Kidney (tissue), 14 donors: ENCODE data around the gene FASTK. TPM values are rescaled to one million over a fixed set of nuclear protein-coding genes. Genes with fewer than 3 reads are reported as not detected.
A peak's percentile ranks its signal among the peaks of the same experiment; 100 is the strongest.
"Not testable (repeated sequence)": the region's sequence is repeated elsewhere in the genome, so short reads cannot be mapped to it uniquely, and the experiment has no call there.

Source experiments
- DNase-seq, 5 donors: peaks; one replicate each; pipeline ENCODE4 v3.0.0-alpha.2; 2013 to 2020
- FAIRE-seq: peaks from 2 replicates; lab custom pipeline; 2012; peaks lifted over from hg19 to GRCh38; lab: Jason Lieb, UNC
- H3K27ac ChIP-seq, 2 donors: one replicate each; pipeline ENCODE4 v1.7.0; 2013; ENCODE audit warnings: low read depth in 2 of 2, low read length in 2 of 2, inconsistent platforms in 1 of 2
- H3K27me3 ChIP-seq: one replicate; pipeline ENCODE4 v1.7.1; 2013; ENCODE audit warnings: low read length, inconsistent platforms; ENCODE audit not compliant: control insufficient read depth, insufficient read depth
- H3K36me3 ChIP-seq, 3 donors: one replicate each; pipeline versions ENCODE4 v1.7.0 to v1.7.1; 2013; ENCODE audit warnings: low read length in 3 of 3, control low read depth in 1 of 3, inconsistent platforms in 1 of 3; ENCODE audit not compliant: insufficient read depth in 3 of 3, control insufficient read depth in 2 of 3
- H3K4me1 ChIP-seq, 3 donors: one replicate each; pipeline versions ENCODE4 v1.7.0 to v1.7.1; 2013; ENCODE audit warnings: low read length in 3 of 3, inconsistent platforms in 1 of 3, low read depth in 1 of 3; ENCODE audit not compliant: control insufficient read depth in 2 of 3, insufficient read depth in 2 of 3
- H3K4me3 ChIP-seq, 3 donors: one replicate each; pipeline versions ENCODE4 v1.7.0 to v1.8.1; 2013; ENCODE audit warnings: low read length in 3 of 3, control low read depth in 1 of 3, inconsistent platforms in 1 of 3
- H3K9ac ChIP-seq, 3 donors: one replicate each; pipeline versions ENCODE4 v1.7.0 to v1.7.1; 2013; ENCODE audit warnings: low read length in 3 of 3, control low read depth in 1 of 3, inconsistent platforms in 1 of 3
- H3K9me3 ChIP-seq, 3 donors: one replicate each; pipeline versions ENCODE4 v1.7.0 to v1.7.1; 2013; ENCODE audit warnings: low read length in 3 of 3, control low read depth in 1 of 3, inconsistent platforms in 1 of 3; ENCODE audit not compliant: control insufficient read depth in 2 of 3, insufficient read depth in 1 of 3
- intact Hi-C: fragments of 100-400 bp; cut with DNase I; formaldehyde crosslinking; loops from one replicate; pipeline ENCODE4 v1.11.1; 2022
- polyA plus RNA-seq: library from polyadenylated mRNA; stranded (reverse); fragments of 350-450 nt; fragmentation: Illumina TruSeq; extraction: RNeasy Lipid Tissue Mini Kit (QIAGEN cat#74804); gene quantifications from one replicate; pipeline ENCODE4 v1.2.3, GENCODE V29; 2014; ENCODE audit warnings: low read depth, low replicate concordance; ENCODE audit not compliant: insufficient read depth
- total RNA-seq: library from RNA; stranded (reverse); fragmentation: NEBNext Ultra II Directional; extraction: Animal tissue kit (Norgen Biotek cat#: 25700); gene quantifications from one replicate; pipeline ENCODE4 v1.2.1, GENCODE V29; 2021
- TF ChIP-seq, protein P1 (sequence below): IDR thresholded peaks from 3 replicates; pipeline ENCODE4 v1.5.1; 2012; ENCODE audit warnings: mild to moderate bottlenecking, moderate library complexity, borderline replicate concordance; ENCODE audit not compliant: insufficient read depth; ENCODE audit errors: extremely low read depth
- donor health status: control.
- donor health status: control.
- donor health status: control.
- donor health status: control.
- donor health status: control.
- donor health status: DM: yes; HTN: yes; CAD: no.
- donor health status: Normal renal cell carcinoma (clear cell type).

FASTK gene
- total and polyA plus RNA-seq, 2 donors from 2014 or later, result 71.2 to 116 TPM

DNA sequence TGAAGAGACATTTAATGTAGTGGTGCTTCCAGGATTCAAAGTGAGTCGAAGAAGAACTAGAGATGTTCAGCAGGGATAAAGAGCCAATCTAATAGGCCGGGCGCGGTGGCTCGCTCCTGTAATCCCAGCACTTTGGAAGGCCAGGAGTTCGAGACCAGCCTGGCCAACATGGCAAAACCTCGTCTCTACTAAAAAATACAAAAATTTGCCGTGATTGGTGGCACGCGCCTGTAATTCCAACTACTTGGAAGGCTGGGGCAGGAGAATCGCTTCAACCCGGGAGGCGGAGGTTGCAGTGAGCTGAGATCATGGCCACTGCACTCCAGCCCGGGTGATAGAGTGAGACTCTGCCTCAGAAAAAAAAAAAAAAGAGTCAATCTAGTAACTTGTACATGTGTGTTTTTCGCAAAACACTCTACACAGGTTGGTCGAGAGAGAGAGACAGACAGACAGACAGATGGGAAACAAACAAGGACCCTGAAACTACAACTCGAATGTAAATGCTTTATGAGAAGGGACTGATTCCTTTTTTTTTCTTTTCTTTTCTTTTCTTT, 51.6 kb downstream of the FASTK start:
- H3K4me1 ChIP-seq, result no peaks in the 10 kb centered on the region
- no peaks in the 10 kb centered on the region for H3K9me3 ChIP-seq
- H3K4me3 ChIP-seq, result peak overlapping the region; percentile 83 to 98 (median 94)
- intact Hi-C loops, result no loop called here
- no peak for DNase-seq
- H3K36me3 ChIP-seq, result no peaks in the 10 kb centered on the region
- TF ChIP-seq, protein P1, sequence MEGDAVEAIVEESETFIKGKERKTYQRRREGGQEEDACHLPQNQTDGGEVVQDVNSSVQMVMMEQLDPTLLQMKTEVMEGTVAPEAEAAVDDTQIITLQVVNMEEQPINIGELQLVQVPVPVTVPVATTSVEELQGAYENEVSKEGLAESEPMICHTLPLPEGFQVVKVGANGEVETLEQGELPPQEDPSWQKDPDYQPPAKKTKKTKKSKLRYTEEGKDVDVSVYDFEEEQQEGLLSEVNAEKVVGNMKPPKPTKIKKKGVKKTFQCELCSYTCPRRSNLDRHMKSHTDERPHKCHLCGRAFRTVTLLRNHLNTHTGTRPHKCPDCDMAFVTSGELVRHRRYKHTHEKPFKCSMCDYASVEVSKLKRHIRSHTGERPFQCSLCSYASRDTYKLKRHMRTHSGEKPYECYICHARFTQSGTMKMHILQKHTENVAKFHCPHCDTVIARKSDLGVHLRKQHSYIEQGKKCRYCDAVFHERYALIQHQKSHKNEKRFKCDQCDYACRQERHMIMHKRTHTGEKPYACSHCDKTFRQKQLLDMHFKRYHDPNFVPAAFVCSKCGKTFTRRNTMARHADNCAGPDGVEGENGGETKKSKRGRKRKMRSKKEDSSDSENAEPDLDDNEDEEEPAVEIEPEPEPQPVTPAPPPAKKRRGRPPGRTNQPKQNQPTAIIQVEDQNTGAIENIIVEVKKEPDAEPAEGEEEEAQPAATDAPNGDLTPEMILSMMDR, result no peak
- no peaks in the 10 kb centered on the region for H3K27me3 ChIP-seq
- peak overlapping the region; percentile 81 to 82 for H3K27ac ChIP-seq
- no peak for FAIRE-seq
- peak overlapping the region; percentile 54 to 82 (median 72) for H3K9ac ChIP-seq

DNA sequence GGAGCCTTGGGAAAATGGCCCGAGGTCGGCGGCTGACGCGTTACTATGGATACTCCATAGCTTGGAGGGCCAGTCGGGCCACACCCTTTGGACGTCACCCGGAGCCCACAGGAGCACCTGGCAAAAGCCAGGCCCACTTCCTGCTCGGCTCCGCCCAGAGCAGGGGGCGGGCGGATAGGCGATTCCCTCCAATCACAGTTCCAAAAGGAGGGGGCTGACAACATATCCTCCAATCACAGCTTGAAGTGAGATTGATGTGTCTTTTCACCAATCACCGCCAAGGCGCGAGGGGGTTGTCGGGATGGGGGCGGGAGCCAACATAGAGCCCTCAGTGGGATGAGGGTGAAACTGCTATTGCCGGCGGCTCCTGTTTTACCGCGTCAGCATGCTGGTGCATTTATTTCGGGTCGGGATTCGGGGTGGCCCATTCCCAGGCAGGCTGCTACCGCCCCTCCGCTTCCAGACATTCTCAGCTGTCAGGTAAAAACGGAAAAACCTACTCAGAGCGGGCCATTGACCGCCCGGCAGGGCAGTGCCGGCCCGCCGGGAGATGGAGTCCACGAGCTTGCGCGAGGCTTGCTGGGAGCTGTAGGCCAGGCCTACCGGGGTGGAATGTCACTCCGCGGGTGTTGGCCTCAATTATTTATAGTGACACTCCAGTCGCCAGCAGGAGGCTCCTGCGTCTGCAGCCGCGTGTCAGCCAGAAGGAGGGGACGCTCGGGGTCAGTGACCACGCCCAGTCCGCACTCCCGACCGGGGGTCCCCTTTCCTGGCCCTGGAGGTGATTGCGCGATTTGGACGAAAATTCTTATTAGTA, 52.3 kb downstream of the FASTK start, which contains the start of gene ABCB8:
ABCB8 (plus strand) TSS at position 320 of the 817 bp plus-strand sequence; CDS start at position 386, 66 bp downstream.
- Histone ChIP-seq H3K9me3 (no peaks in the 10 kb centered on the region), H3K27ac (peak within 1 kb of the TSS; percentile 81 to 82), H3K4me1 (no peaks in the 10 kb centered on the region), H3K27me3 (no peaks in the 10 kb centered on the region), H3K36me3 (no peaks in the 10 kb centered on the region), H3K9ac (peak within 1 kb of the TSS; percentile 54 to 82 (median 72)), H3K4me3 (peak within 1 kb of the TSS; percentile 83 to 98 (median 94))
- DNase-seq (peak; percentile 99 to 100 (median 99)), FAIRE-seq (peak; percentile 91)
- TF ChIP-seq, protein P1, result peak; percentile 51
- intact Hi-C loops, result no loop called here

DNA sequence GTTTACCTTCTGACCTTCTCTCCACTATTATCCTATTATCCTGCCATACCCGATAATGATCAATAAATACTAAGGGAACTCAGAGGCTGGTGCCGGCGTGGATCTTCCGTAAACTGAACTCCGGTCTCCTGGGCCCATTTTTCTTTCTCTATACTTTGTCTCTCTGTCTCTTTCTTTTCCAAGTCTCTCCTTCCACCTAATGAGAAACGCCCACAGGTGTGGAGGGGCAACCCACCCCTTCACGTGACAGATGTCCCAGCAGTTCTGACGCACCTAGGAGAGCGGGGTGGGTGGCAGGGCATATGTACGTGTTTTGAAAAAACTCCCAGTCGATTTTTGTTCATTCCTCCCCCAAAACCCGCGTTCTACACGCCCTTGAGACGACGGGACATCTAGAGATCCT, 52.9 kb downstream of the FASTK start:
- H3K36me3 ChIP-seq, DNase-seq, FAIRE-seq, H3K4me1 ChIP-seq, intact Hi-C loops, H3K9me3 ChIP-seq, H3K27me3 ChIP-seq: not testable (repeated sequence)
- H3K27ac ChIP-seq, result peak overlapping the region in 1 of 2 donors; percentile 48
- H3K9ac ChIP-seq, result peak overlapping the region in 2 of 3 donors; percentile 55 to 72
- H3K4me3 ChIP-seq, result peak overlapping the region; percentile 76 to 98 (median 82)

DNA sequence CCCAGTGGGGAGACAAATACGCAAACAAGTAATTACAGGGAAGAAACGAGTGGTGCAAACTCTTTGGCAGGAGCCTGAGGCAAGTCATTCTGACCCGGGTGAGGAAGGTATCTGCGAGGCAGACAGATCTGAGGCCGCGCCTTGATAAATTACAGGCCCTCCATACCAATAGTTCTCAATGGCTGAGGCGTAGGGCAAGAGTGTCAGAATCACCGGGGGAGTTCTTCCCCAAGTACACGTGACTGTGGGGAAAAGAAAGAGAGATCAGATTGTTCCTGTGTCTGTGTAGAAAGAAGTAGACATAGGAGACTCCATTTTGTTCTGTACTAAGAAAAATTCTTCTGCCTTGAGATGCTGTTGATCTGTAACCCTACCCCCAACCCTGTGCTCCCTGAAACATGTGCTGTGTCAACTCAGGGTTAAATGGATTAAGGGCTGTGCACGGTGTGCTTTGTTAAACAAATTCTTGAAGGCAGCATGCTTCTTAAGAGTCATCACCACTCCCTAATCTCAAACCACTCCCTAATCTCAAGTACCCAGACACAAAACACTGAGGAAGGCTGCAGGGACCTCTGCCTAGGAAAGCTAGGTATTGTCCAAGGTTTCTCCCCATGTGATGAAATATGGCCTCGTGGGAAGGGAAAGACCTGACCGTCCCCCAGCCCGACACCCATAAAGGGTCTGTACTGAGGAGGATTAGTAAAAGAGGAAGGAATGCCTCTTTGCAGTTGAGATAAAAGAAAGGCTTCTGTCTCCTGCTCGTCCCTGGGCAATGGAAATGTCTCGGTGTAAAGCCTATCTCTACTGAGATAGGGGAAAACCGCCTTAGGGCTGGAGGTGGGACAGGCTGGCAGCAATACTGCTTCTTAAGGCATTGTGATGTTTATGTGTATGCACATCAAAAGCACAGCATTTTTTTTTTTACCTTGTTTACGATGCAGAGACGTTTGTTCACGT, 53.6 kb downstream of the FASTK start:
- DNase-seq, H3K27ac ChIP-seq, FAIRE-seq, H3K9me3 ChIP-seq, H3K4me1 ChIP-seq, H3K27me3 ChIP-seq, H3K36me3 ChIP-seq, intact Hi-C loops: not testable (repeated sequence)
- Histone ChIP-seq H3K4me3 (peak overlapping the region in 2 of 3 donors; percentile 82 to 98), H3K9ac (peak overlapping the region in 1 of 3 donors; percentile 55)

Other genes starting within 250 kb of the FASTK start
- 170 TPM for gene AOC1, start 228.3 kb downstream of the FASTK start, total RNA-seq
- gene AOC1, start 228.3 kb downstream of the FASTK start, polyA plus RNA-seq, result 99.1 TPM
- 1.3 TPM for gene KCNH2, start 102.5 kb downstream of the FASTK start, total RNA-seq
- 1.5 TPM for gene KCNH2, start 102.5 kb downstream of the FASTK start, polyA plus RNA-seq
- gene NOS3, start 89.8 kb downstream of the FASTK start, total RNA-seq, result 51.7 TPM
- 9.3 TPM for gene NOS3, start 89.8 kb downstream of the FASTK start, polyA plus RNA-seq
- 0.19 TPM for gene ATG9B, start 56.3 kb downstream of the FASTK start, total RNA-seq
- 0.19 TPM for gene ATG9B, start 56.3 kb downstream of the FASTK start, polyA plus RNA-seq
- gene ABCB8, start 52.4 kb downstream of the FASTK start, total RNA-seq, result 36.0 TPM
- 34.3 TPM for gene ABCB8, start 52.4 kb downstream of the FASTK start, polyA plus RNA-seq
- gene ASIC3, start 32.3 kb downstream of the FASTK start, total RNA-seq, result 1.9 TPM
- gene ASIC3, start 32.3 kb downstream of the FASTK start, polyA plus RNA-seq, result 3.1 TPM
- gene CDK5, start 22.9 kb downstream of the FASTK start, total RNA-seq, result 9.1 TPM
- gene CDK5, start 22.9 kb downstream of the FASTK start, polyA plus RNA-seq, result 21.5 TPM
- gene SLC4A2, start 21.2 kb downstream of the FASTK start, total RNA-seq, result 104 TPM
- gene SLC4A2, start 21.2 kb downstream of the FASTK start, polyA plus RNA-seq, result 150 TPM
- gene TMUB1, start 2.7 kb upstream of the FASTK start, total RNA-seq, result 36.9 TPM
- 79.9 TPM for gene TMUB1, start 2.7 kb upstream of the FASTK start, polyA plus RNA-seq
- 64.4 TPM for gene AGAP3, start 5.7 kb upstream of the FASTK start, total RNA-seq
- gene AGAP3, start 5.7 kb upstream of the FASTK start, polyA plus RNA-seq, result 35.8 TPM
- gene GBX1, start 86.9 kb upstream of the FASTK start, total RNA-seq, result not detected
- not detected for gene GBX1, start 86.9 kb upstream of the FASTK start, polyA plus RNA-seq
- gene ASB10, start 106.4 kb upstream of the FASTK start, total RNA-seq, result not detected
- gene ASB10, start 106.4 kb upstream of the FASTK start, polyA plus RNA-seq, result 0.22 TPM
- not detected for gene H2BK1, start 129.7 kb upstream of the FASTK start, total RNA-seq
- gene H2BK1, start 129.7 kb upstream of the FASTK start, polyA plus RNA-seq, result not detected
- gene ABCF2, start 146.4 kb upstream of the FASTK start, total RNA-seq, result 30.8 TPM
- 22.5 TPM for gene ABCF2, start 146.4 kb upstream of the FASTK start, polyA plus RNA-seq
- gene CHPF2, start 151.7 kb upstream of the FASTK start, total RNA-seq, result 45.2 TPM
- 15.6 TPM for gene CHPF2, start 151.7 kb upstream of the FASTK start, polyA plus RNA-seq
- 52.5 TPM for gene SMARCD3, start 167.9 kb upstream of the FASTK start, total RNA-seq
- 46.4 TPM for gene SMARCD3, start 167.9 kb upstream of the FASTK start, polyA plus RNA-seq